Hair follicle dermal papilla cell (primary cell): ENCODE results near the gene FOS. TPM values are rescaled to one million over a fixed set of nuclear protein-coding genes. Genes with fewer than 3 reads are reported as not detected.

ENCODE experiments used
- small RNA-seq: library from RNA; depleted of rRNA; stranded (forward); fragments of <200 nt; gene quantifications from one replicate; pipeline ENCODE3, GENCODE V24; 2012
- total RNA-seq: library from RNA; depleted of rRNA; stranded (reverse); fragments of >200 nt; gene quantifications from 2 replicates; pipeline ENCODE4 v1.2.3, GENCODE V29; 2012

The FOS gene
- total RNA-seq: 2.6 and 4.1 TPM in 2 replicates

GRCh38 chr14:75278422-75279152 lies at the start of gene FOS:
TSS of gene FOS (plus strand) at chr14:75278828. CDS start at chr14:75278983, 155 bp downstream.

Small RNA genes within 50 kb of the gene (small RNA-seq; reads per million reads assigned to genes)
- gene RF00004: not detected

Other genes starting within 250 kb of the FOS start
- gene MLH3, start 227.4 kb upstream of the FOS start, total RNA-seq: 20.8 and 22.0 TPM in 2 replicates
- 7.8 and 9.9 TPM in 2 replicates for gene ACYP1, start 214.8 kb upstream of the FOS start, total RNA-seq
- gene ZC2HC1C, start 209.2 kb upstream of the FOS start, total RNA-seq: 0.85 and 1.3 TPM in 2 replicates
- 45.3 and 48.5 TPM in 2 replicates for gene NEK9, start 151.8 kb upstream of the FOS start, total RNA-seq
- 335 and 365 TPM in 2 replicates for gene TMED10, start 102.2 kb upstream of the FOS start, total RNA-seq
- 114 and 123 TPM in 2 replicates for gene JDP2, start 149.2 kb downstream of the FOS start, total RNA-seq
- gene BATF, start 243.6 kb downstream of the FOS start, total RNA-seq: not detected in 2 replicates